ENCODE results near the gene HOXB5.
A peak's percentile ranks its signal among the peaks of the same experiment; 100 is the strongest.

Gene HOXB5

DNA sequence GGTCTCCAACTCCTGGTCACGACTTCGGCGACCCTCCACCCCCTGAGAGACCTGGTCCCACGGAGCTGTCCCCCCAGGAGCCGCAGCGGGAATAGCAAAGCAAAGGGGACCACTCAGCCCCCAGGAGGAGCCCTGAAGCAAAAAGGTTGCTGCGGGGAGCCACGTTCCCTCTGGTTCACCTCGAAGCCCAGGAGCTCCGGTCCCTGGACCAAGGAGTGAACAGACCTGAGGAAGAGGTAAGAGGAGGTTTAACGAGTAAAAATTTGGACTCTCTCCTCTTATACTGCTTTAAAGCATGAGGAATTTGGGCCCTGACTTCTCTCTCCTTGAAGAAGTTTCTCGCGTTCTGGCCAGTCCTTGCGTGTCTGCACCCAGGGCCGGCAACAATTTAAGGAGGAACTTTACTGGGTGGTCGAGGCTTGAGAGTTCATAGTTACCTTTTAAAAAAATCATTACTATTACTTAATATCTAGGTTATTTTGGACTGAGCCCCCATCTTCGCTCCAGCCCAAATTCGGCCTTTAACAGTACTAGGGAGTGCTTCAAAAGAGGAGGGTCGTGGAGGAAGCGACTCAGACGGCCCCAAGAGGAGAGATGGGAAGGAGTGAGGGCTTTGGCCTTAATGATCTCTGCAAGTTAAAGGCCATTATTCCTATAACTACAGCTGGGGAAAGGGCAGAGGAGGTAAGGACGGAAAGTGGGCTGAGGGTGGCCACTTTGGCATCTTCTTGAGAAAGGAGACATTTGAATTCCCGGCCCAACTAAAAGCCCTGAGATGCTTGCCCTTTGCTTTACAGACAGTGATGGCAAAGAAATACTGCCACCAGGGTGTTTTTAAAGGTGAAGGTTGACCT is 49.5 kb upstream of the HOXB5 start (continued):
- TF ChIP-seq, protein P1, sequence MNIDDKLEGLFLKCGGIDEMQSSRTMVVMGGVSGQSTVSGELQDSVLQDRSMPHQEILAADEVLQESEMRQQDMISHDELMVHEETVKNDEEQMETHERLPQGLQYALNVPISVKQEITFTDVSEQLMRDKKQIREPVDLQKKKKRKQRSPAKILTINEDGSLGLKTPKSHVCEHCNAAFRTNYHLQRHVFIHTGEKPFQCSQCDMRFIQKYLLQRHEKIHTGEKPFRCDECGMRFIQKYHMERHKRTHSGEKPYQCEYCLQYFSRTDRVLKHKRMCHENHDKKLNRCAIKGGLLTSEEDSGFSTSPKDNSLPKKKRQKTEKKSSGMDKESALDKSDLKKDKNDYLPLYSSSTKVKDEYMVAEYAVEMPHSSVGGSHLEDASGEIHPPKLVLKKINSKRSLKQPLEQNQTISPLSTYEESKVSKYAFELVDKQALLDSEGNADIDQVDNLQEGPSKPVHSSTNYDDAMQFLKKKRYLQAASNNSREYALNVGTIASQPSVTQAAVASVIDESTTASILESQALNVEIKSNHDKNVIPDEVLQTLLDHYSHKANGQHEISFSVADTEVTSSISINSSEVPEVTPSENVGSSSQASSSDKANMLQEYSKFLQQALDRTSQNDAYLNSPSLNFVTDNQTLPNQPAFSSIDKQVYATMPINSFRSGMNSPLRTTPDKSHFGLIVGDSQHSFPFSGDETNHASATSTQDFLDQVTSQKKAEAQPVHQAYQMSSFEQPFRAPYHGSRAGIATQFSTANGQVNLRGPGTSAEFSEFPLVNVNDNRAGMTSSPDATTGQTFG (tag by site-specific recombination; IDR thresholded peaks at IDR 0.05; ENCODE audit: borderline replicate concordance): no peak
- TF ChIP-seq ZNF580 (tag by site-specific recombination; IDR thresholded peaks at IDR 0.05): no peak
- TF ChIP-seq ZNF391 (tag by site-specific recombination; IDR thresholded peaks at IDR 0.05; ENCODE audit: borderline replicate concordance, low read depth): no peak
- TF ChIP-seq ZXDB (tag by site-specific recombination; IDR thresholded peaks at IDR 0.05): no peak

DNA sequence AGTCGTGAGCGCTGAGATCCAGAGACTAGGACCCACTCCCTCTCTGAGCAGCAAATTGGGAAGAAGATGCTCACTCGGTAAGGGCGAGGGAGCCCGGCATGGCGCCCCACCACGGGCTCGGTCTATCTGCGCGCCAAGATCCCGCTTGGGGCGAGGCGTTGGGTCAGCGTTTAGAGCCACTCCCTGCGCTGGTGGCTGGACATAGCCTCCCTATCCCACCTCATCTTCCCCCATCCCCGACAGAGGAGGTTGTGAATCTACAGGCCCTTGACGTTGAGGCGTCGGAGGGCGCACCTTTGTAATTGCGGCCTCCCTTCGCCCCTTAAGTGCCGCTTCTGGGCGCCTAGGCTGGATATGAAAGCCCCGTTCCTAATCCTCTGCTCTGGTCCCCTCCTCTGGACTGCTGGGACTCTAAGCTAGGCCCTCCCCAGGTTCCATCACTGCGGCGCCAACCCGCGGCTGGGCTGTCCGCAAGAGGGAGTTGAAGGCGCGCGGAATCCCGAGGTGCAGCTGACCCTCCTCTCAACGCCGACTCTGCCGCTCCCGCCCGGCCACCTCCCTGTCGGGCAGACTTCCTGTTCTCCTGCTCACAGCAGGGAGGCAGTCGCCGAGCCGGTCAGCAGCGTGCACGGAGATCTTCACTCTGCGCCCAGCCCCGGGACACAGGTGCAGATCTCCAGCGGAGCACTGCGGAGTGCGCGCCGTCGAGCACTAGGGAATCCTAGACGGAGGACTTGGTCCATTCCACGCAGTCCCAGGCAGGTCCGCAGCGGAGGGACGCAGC is 48.7 kb upstream of the HOXB5 start:
- POLR2A ChIA-PET: no interaction called here
- peak overlapping the region; percentile 12 for H3K4me3 ChIP-seq (ENCODE audit: low read depth, low read length)
- TF ChIP-seq ZNF140 (tag by site-specific recombination; IDR thresholded peaks at IDR 0.05) (no peak), HOXA7 (CRISPR knock-in tag; IDR thresholded peaks at IDR 0.05; ENCODE audit: borderline replicate concordance) (no peak), ZNF837 (tag by site-specific recombination; IDR thresholded peaks at IDR 0.05) (no peak), ZNF549 (tag by site-specific recombination; IDR thresholded peaks at IDR 0.05) (no peak), ZNF175 (tag by site-specific recombination; IDR thresholded peaks at IDR 0.05) (no peak), MZF1 (tag by site-specific recombination; IDR thresholded peaks at IDR 0.05; ENCODE audit: borderline replicate concordance) (no peak), ZNF324 (tag by site-specific recombination; IDR thresholded peaks at IDR 0.05) (no peak), ZNF571 (tag by site-specific recombination; IDR thresholded peaks at IDR 0.05) (no peak), GLIS1 (tag by site-specific recombination; IDR thresholded peaks at IDR 0.05) (no peak), MYNN (tag by site-specific recombination; IDR thresholded peaks at IDR 0.05; ENCODE audit: borderline replicate concordance) (no peak), ZNF530 (tag by site-specific recombination; IDR thresholded peaks at IDR 0.05; ENCODE audit: low read depth) (no peak)
- TF ChIP-seq, protein P2, sequence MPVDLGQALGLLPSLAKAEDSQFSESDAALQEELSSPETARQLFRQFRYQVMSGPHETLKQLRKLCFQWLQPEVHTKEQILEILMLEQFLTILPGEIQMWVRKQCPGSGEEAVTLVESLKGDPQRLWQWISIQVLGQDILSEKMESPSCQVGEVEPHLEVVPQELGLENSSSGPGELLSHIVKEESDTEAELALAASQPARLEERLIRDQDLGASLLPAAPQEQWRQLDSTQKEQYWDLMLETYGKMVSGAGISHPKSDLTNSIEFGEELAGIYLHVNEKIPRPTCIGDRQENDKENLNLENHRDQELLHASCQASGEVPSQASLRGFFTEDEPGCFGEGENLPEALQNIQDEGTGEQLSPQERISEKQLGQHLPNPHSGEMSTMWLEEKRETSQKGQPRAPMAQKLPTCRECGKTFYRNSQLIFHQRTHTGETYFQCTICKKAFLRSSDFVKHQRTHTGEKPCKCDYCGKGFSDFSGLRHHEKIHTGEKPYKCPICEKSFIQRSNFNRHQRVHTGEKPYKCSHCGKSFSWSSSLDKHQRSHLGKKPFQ (tag by site-specific recombination; IDR thresholded peaks at IDR 0.05): no peak
- no peaks in the 10 kb centered on the region for H3K9me3 ChIP-seq (ENCODE audit: control insufficient read depth, insufficient read depth, low read depth, low read length)
- H3K27ac ChIP-seq (ENCODE audit: extremely low read depth, low read depth, low read length): no peak overlapping the region
- H3K36me3 ChIP-seq (ENCODE audit: control insufficient read depth in 2 of 2, insufficient read depth in 1 of 2, low read length in 2 of 2): peaks cover 0 to 21% of the 10 kb centered on the region in 2 experiments; a peak in 1 of 3 replicates
- CTCF ChIA-PET: interaction anchor here (0.7 kb wide), 1 partner anchor 10 kb away, joined by 3 read pairs; no protein-coding TSS in a partner anchor
- H3K4me1 ChIP-seq (ENCODE audit: control insufficient read depth, insufficient read depth, low read length): peaks cover 6% of the 10 kb centered on the region

GRCh38 chr17:48641541-48642058 is 48.0 kb upstream of the HOXB5 start:
- H3K9me3 ChIP-seq (ENCODE audit: control insufficient read depth, insufficient read depth, low read depth, low read length): no peaks in the 10 kb centered on the region
- peaks cover 6% of the 10 kb centered on the region for H3K4me1 ChIP-seq (ENCODE audit: control insufficient read depth, insufficient read depth, low read length)
- TF ChIP-seq EGR2 (tag by site-specific recombination; IDR thresholded peaks at IDR 0.05; ENCODE audit: low read depth): peak; percentile 82
- peak; percentile 82 for TF ChIP-seq ZFHX2 (tag by site-specific recombination; conservative IDR thresholded peaks at IDR 0.05)
- TF ChIP-seq ZNF776 (tag by site-specific recombination; IDR thresholded peaks at IDR 0.05; ENCODE audit: borderline replicate concordance): no peak
- ChIA-PET POLR2A (no interaction called here), CTCF (interaction anchor here (0.7 kb wide), 2 partner anchors 17 to 305 kb away, joined by 3 read pairs; no protein-coding TSS in a partner anchor)
- H3K27ac ChIP-seq (ENCODE audit: extremely low read depth, low read depth, low read length): no peak overlapping the region
- H3K36me3 ChIP-seq (ENCODE audit: control insufficient read depth in 2 of 2, insufficient read depth in 1 of 2, low read length in 2 of 2): peaks cover 0 to 28% of the 10 kb centered on the region in 2 experiments; a peak in 1 of 3 replicates
- no peak overlapping the region for H3K4me3 ChIP-seq (ENCODE audit: low read depth, low read length)
